GM19452 (cell line): ENCODE measurements around the gene MEA1.
A peak's percentile ranks its signal among the peaks of the same experiment; 100 is the strongest.

Source experiments
- ATAC-seq: cut with Tn5 transposase; IDR thresholded peaks from one replicate; pipeline ENCODE4 v1.9.1; 2021; ENCODE audit not compliant: unreplicated experiment

Gene MEA1

DNA sequence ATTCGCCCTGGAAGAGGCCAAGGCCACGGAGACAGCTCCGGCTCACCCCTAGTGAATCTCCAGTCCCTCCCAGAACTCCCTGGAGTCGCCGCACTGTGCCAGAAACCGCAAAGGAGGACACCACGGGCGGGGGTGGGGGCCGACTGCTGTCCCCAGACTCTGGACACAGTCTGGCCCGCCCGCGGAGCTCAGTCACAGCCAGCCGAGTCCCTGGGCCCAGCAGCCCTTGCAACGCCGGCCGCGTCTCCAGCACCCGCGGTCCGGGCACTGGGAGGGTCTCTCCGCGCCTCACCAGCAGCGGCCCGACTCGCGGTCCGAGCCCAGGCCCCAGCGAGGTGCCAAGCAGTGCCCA is 35.3 kb downstream of the MEA1 start:
- ATAC-seq = peak; percentile 27

DNA sequence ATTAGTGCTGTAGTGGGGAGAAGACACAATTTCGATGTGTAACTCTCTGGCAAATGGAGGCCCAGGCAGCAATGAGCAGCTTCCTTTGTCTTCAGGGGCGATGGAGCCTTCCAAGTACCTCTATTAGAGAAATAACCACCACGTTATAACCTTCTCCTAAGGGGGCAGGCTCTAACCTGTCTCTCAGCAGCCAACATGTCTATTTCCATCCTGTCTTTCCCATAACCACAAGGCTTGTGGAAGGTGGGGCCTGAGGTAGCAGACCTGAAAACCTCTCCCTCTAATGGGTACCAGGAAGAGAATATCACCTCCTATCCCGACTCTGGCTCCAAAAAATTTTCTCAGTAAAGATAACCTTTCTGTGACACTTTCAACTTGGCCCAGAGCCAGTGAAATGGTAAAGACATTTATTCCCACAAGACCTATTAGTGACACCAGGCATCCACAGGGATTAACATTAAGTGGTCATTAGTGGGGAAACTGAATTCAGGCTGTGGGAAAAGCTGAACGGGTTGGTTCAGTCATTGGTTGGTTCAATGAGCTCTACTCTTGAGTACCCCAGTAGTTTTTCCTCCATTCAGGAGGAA is 38.7 kb downstream of the MEA1 start:
- ATAC-seq = no peak

GRCh38 chr6:42973926-42974325 is 39.8 kb downstream of the MEA1 start:
- no peak for ATAC-seq

DNA sequence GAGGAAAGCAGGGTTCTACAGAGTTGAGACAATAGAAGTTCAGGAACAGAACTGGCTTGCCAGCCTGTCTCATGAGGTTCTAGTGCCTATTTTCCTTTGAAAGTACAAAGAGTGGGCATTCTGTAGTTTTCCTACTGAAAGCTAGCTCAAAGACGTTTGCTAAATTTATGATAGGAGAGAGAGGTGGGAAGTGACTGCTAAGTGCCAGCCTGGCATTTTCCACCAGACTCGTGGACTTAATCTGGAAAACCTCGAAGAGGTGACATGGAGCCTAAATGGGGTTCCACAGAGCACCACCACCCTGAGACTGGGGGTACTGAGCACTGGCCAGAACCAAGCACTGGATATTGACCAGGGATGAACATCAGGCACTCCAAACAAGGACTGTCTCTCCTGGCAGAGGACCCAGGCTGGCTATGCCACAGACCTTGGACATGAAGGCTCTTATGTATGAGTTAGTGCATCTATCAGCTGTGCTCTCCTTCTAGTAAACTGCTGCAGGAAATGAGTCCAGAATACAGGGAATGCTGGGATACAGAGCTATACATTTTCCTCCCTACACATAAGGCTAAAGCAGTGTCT is 41.9 kb downstream of the MEA1 start:
- no peak for ATAC-seq

- no peak for ATAC-seq
Observed at GRCh38 chr6:42970871-42971612, 42.7 kb downstream of the MEA1 start.

GRCh38 chr6:42969934-42970333 is 43.8 kb downstream of the MEA1 start:
- no peak for ATAC-seq

GRCh38 chr6:42969431-42969830 is 44.3 kb downstream of the MEA1 start:
- no peak for ATAC-seq

DNA sequence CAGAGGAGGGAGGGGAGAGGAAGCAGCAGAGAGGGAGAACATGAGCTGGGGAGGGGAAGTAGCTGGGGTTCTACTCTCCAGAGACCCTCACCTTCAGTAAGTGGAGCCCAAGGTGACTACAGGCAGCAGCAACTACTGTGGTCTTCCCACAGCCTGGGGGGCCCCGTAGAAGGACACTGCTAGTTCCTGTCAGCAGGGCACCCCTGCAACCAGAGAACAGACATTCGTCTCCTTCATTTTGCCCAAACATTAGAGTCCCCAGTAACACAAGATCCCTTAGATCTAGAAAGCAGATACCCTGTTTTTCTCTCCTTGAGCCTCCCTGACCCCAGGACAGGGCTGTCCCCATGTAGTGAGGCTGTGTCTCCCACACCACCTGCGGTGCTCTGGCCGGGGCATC is 45.0 kb downstream of the MEA1 start:
- no peak for ATAC-seq

- ATAC-seq = no peak
Observed at GRCh38 chr6:42968126-42968701, 45.5 kb downstream of the MEA1 start.

- ATAC-seq = no peak
Observed at GRCh38 chr6:42967228-42967627, 46.5 kb downstream of the MEA1 start.

DNA sequence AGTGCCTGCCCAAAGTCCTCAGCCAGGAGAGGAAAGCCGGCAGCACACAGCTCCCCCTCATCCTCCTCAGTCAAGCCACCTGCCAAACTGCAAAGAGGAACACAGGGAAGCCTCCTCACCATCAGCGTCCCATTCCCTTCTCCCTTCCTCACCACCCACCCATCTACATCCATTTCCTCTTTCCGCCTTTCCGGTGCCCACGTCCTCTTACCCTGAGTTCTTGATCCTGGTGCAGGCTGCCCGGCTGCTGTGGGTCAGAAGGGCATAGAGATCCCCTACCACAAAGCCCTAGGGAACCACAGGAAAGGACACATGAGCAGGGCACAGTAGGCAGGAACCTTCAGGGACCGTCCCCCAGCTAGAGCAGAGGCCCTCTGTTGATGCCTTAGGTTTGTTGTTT is 47.2 kb downstream of the MEA1 start:
- ATAC-seq = no peak

GRCh38 chr6:42963855-42964605 is 49.7 kb downstream of the MEA1 start:
- no peak for ATAC-seq

DNA sequence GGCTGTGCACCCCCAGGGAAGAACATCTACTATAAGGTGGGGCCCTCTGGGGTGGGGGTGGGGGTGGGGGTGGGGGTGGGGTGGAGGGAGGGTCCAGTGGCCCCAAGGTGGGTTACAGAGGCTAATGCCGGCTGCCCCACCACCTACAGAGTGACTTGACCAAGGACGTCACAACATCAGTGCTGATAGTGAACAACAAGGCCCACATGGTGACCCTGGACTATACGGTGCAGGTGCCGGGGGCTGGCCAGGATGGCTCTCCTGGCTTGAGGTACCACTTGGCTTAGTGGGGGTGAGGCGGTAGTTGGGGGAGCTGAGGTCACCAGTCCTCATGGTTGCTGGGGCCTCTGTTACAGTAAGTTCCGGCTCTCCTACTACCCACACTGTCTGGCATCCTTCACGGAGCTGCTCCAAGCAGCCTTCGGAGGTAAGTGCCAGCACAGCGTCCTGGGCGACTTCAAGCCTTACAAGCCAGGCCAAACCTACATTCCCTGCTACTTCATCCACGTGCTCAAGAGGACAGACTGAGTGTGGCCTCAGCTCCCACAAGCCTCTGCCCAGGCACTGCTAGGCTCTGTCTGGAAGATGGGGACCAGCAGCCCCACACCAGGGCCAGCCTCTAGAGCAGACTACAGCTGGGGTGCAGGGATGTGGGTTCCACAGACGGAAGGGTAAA is 50.4 kb downstream of the MEA1 start:
- no peak for ATAC-seq

DNA sequence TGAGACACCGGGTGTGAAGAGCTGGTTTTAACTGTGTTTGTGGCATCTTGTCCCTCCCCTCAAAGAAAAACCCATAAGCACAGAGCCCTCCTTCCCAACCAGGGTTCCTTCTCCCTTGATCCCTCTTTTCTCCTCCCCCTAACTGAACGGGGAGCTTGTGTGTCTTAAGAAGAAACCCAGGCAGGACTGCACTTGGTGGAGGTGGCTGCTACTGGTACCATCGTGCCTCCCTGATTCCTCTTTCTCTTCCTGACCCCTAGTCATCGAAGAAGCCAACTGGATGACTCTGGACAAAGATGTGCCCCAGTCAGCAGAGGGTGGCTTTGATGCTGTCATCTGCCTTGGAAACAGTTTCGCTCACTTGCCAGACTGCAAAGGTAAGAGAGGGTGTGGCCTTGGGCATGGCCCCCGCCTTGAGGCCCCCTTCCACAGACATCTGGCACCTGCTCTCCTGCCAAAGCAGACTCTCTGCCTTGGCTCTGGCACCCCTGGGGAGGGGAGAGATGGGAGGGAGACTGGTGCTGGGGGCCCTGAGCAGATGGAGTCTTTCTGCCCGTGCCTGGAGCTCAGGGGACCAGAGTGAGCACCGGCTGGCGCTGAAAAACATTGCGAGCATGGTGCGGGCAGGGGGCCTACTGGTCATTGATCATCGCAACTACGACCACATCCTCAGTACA is 51.1 kb downstream of the MEA1 start:
- no peak for ATAC-seq

DNA sequence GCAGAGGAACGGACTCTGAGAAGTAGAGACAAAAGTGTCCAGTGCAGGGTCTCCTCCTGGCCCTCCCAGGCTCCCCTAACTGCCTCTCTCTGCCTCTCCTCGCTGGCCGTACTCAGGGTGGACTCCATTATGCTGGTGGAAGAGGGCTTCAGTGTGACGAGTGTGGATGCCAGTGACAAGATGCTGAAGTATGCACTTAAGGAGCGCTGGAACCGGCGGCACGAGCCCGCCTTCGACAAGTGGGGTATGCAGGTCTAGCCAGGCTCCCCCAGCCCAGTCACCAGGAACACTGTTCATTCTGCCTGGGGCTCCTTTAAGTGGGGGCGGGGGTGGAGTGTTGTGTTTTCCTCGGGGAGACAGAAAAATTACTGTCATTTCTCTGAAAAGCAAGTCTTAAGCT is 51.6 kb downstream of the MEA1 start:
- ATAC-seq = no peak
